Activated CD8-positive, alpha-beta memory T cell treated with anti-CD3 and anti-CD28 coated beads, Interleukin-2, amount 50 U/mL, for 1 hour (primary cell): ENCODE results near the gene PDCD1.
"Not testable (repeated sequence)": the region's sequence is repeated elsewhere in the genome, so short reads cannot be mapped to it uniquely, and the experiment has no call there.

Experiments
- DNase-seq: peaks from one replicate; pipeline ENCODE4 v3.0.0-alpha.2; 2020; ENCODE audit errors: extremely low read depth

PDCD1 gene

DNA sequence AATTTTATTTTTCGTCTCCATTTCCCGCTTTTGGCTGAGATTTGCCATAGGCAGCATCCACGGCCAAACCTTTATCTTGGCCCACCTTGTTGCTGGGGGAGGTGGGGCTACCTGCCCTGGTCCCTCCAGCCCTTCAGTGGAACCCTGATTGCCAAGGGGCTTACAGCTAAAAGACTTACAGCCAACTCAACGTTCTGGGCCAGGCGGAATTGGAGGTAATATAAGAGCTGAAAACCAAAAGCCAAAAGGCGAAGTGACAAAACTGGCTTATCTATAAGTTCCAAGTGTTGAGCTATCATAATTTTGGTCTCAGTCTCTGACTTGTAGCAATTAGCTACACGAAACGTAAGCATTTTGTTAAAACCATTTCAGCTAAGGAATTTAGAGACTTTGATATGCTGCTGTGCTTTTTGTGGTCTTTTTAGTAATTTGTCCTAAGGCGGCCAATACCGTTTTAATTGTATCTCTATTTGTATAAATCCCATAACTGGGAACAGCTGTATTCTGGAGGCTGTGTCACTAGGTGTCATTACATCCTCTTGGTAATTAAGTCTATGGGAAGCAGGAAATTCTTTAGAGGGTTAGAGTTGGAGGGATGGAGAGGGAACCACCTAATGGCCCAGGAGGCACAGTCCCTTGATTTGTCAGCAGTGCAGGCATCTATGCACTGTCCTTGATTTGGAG, 24.0 kb downstream of the PDCD1 start:
- DNase-seq: no peak

DNA sequence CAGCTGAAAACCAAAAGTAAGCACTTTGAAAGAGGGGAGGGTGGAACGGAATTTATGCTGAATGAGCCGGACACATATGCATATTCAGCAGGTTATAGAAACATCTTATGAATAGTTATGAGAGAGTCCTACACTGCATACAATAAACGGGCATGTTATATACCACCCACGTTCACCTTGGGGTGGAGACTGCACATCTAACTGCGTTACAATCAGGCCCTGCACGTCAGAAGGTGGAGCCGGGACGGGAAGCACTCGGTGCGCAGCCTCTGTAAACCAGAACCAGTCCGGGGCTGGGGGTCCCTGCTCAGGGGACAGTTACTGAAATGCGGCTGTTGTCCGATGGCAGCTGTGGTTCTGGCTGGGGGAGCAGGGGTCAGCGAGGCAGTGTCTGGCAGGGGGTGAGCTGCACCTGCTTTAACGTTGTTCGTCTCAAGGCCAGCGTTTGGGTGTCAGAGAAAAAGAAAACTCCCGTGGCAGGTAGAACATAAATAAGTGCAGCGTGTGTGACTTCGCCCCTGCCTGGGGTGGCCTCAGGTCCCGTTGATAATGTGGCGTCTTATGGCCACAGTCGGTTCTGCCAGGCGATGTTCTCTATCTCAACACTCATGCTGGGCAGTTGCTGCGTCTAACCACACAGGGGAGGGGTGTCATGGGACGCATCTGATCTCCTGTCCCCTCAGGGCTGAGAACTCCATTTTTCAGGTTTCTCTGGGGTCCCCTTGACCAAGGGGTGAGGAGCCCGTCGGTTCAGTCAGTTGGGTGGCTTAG, 24.8 kb downstream of the PDCD1 start:
- not testable (repeated sequence) for DNase-seq

DNA sequence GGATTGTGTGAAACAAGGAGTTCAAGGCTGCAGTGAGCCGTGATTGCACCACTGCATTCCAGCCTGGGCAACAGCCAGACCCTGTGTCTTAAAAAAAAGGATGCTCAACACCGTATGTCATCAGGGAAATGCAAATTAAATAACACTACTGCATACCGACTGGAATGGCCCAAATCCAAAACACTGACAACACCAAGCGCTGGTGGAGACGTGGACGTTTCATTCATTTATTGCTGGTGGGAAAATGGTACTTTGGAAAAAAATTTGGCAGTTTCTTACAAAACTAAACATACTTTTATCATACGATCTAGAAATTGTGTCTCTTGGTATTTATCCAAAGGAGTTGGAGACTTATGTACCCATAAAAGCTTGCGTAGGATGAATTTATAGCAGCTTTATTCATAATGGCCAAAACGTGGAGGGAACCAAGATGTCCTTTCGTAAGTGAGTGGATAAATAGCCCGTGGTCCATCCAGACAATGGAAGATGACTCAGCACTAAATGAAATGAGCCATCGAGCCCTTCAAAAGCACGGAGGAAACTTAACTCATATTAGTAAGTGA, 25.5 kb downstream of the PDCD1 start:
- no peak for DNase-seq

DNA sequence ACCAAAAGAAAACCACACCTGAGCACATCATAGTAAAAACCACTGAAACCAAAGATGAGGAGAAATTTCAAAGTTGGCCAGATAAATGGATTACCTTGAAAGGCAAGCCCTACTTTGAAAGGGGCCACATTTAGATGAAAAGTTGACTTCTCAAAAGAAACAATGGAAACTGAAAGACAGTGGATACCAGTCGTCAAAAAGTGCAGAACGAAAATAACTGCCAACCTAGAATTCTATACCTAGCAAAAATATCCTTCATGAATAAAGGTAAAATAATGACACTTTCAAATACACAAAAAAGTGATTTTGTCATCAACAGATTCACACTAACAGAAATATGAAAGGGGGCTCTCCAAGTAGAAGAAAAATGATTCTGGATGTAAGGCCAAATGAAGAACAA, 31.3 kb downstream of the PDCD1 start:
- no peak for DNase-seq

DNA sequence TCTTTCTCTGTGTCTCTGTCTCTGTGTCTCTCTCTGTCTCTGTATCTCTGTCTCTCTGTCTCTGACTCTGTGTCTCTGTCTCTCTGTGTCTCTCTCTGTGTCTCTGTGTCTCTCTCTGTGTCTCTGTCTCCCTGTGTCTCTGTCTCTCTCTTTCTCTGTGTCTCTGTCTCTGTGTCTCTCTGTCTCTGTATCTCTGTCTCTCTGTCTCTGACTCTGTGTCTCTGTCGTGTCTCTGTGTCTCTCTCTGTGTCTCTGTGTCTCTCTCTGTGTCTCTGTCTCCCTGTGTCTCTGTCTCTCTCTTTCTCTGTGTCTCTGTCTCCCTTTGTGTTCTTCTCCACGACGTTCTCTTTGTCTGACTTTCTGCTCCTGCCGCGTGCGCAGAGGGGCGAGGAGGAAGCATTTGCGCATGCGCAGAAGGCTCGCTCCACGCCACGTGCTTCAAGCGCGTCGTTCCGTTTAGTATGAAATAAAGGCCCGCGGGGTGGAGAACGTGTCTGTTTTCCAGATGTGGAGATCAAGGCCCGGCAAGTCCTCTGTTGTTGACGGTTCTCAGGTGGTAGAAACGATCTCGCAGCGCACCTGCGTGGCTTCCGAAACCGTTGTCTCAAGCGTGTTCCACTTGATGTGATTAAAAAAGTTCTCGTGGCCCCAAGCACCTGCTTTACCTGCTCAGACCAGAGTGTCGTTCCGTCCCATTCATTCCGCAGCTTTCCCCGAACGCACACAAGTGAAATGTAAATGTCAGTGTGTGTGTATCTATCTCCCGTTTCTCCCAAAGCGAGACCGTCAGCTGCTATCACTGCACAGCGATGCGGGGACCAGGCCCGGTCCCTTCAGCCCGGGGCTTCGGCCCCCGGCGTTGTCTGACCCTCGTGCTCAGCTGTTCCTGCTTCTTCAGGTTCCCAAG, 34.9 kb downstream of the PDCD1 start:
- DNase-seq: not testable (repeated sequence)

DNA sequence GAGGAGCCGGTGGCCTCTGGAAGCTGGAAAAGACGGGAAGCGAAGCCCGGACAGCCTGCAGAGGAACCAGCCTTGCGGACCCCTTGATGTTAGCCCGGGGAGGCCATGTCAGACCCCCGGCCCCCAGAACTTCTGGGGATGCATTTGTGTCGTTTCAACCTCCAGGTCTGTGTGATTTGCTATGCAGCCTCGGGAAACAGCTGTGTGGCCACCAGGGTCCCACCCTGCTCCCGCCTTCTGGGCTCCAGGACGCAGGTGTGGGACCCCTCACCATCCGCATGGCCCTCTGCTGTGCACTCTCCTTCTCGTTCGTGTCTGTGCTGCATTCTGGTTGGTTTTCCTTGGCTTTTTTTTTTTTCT, 36.5 kb downstream of the PDCD1 start:
- no peak for DNase-seq

DNA sequence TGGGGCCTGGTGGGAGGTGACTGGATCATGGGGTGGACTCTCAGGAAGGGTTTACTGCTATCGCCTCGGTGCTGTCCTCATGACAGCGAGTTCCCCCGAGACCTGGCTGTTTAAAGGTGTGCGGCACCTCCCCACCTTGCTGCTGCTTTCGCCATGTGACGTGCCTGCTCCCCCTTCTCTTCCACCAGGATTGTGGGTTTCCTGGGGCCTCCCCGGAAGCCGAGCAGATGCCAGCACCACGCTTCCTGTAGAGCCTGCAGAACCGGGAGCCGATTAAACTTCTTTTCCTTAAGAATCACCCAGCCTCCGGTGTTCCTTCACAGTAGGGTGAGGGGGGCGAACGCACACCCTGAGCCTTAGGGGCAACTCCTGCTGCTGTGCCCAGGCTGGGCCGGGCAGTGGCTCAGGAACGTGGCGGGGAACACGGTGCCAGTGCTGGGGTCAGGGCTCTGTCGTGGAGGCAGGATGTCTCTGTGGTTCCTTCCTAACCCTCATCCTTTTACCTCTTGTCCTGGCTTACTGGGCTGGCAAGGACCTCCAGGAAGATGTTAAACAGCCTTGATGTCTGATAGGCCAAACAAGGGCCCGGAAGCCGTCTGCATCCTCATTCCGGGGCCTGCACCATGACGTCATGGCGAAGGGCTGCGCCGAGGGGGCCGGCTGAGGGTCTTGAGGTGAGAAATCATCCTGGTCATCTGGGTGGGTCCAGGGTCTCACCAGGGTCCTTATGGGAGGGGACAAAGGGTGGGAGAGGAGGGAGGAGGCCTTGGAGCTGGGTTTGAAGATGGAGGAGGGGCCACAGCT, 37.0 kb downstream of the PDCD1 start:
- no peak for DNase-seq

DNA sequence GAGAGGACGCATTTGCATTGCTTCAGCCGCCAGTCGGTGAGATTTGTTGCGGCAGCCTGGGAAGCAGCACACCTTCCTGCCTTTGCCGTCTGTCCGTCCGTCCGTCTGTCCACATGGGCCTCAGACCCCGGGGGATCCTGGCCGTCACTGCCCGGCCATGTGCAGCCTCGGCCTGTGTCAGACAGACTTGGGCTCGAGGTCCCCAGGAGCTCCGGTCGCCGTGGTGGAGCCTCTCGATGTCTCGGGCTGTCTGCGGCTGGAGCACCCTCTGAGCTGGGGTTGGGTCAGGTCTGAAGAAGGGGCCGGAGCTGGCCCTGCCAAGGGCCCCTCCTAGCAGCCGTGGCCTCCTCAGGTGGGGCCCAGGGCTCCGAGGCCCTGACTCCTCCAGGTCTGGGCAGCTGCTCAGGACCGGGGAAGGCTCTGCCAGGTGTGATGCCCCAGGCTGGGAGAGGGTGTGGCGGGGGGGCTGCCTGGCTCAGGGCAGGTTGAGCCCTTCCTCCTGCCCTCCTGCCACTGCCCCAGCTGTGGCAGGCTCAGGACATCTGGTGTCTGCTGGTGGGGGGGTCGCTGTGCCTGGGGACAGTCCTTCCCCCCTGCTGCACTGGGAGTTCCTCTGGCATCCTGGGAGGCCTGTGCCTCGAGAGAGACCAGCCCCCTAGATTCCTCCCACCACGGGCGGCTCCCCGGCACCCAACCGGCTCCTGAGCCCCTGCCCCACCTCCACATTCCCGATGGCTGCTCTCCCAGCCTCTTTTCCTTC, 37.9 kb downstream of the PDCD1 start:
- no peak for DNase-seq

DNA sequence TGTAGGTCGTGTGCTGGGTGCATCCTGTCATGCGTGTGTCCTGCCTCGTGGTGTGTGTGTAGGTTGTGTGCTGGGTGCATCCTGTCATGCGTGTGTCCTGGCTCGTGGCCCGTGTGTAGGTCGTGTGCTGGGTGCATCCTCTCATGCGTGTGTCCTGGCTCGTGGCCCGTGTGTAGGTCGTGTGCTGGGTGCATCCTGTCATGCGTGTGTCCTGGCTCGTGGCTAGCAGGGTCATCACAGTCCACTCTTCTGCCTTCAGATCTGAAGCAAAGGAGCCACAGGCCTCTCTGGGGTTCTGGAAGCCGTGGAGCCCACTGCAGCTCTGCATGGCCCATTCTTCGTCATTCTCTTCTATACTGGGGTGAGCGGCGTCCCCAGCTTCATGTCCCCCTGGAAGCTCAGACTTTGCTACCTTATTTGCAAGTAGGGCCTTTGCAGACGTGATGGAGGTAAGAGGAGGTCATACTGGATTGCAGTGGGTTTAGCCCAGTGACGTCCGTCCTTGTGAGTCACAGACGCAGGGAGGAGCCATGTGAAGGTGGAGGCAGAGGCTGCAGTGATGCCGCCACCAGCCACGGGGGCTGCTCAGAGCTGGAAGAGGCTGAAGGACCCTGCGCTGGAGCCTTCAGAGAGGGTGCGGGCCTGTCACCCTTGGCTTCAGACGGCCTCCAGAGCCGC, 38.6 kb downstream of the PDCD1 start:
- not testable (repeated sequence) for DNase-seq

DNA sequence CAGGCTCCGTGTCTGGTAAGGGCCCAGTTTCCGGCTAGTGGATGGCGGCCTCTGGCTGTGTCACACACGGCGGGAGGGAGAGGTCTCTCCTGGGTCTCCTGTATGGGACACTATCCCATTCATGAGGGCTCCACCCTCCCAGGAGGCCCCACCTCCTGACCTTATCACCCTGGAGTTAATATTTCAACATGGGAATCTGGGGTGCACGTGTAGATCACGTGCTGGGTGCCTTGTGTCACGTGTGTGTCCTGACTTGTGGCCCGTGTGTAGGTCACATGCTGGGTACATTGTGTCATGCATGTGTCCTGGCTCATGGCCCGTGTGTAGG, 39.8 kb downstream of the PDCD1 start:
- no peak for DNase-seq

DNA sequence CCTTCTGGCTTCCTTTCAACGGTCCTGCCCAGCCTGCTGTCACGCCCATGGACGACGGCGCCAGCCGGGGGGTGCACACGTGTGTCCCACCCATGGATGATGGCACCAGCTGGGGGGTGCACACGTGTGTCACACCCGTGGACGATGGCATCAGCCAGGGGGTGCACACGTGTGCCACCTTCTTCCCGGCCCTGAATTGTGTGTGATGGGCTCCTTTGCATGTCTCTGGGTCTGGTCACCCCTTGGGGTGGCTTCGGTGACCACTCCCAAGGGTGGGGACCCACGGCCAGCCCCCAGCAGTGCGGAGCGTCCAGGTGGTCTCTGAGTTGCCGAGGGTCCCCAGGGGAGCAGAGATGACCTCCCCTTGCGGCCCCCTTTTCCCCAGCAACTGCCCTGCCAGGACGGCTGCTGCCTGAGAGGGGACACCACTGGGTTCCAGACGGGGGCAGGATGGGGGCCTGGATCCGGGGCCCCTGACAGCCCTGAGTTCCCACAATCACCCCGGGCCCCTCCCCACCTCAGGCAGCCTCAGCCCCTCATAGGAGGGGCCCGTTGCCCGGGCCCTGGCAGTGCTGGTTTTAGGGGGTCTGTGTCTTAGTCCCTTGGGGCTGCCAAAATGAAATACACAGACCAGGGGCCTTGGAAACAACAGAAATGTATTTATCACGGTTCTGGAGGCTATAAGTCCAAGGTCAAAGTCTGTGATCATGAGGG, 40.3 kb downstream of the PDCD1 start:
- DNase-seq: no peak

DNA sequence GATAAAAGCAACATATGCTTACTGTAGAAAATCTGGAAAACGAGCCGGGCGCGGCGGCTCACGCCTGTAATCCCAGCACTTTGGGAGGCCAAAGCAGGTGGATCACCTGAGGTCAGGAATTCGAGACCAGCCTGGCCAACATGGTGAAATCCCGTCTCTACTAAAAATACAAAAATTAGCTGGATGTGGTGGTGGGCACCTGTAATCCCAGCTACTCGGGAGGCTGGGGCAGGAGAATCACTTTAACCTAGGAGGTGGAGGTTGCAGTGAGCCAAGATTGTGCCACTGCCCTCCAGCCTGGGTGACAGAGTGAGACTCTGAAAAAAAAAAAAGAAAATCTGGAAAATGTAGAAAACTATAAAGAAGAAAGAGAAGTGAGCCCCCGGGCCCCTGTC, 40.9 kb downstream of the PDCD1 start:
- not testable (repeated sequence) for DNase-seq

DNA sequence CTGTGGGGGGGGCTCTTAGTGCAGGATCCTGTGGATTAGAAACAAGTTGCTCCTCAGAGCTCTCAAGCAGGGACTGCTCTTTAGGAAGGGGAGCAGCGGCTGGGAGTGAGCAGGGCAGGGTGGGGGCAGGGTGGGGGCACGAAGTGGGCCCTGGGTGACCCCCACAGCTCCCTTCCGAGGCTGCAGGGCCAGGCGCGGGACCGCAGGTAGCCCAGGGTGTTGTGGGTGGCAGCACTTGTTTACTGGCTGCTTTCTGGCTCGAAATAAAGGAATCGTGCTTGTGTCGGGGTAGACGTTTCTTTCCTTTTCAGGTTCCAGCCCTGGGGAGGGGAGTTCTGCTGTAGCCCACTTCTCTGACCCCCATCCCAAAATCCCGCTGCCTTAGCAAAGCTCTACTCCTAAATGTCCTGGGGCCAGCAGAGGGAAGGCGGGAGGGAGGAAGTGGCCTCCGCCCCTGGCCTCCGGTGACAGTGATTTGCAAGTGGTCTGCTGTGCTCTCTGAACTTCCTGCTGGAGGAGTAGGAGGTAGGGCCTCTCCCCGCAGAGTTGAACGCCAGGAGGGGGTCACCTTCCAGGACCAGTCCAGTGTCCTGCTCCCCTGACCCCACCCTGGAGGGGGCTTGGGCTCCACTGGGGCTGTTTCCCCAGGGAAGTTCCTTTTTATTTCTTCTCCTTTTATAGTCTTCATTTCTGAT, 41.4 kb downstream of the PDCD1 start:
- no peak for DNase-seq

DNA sequence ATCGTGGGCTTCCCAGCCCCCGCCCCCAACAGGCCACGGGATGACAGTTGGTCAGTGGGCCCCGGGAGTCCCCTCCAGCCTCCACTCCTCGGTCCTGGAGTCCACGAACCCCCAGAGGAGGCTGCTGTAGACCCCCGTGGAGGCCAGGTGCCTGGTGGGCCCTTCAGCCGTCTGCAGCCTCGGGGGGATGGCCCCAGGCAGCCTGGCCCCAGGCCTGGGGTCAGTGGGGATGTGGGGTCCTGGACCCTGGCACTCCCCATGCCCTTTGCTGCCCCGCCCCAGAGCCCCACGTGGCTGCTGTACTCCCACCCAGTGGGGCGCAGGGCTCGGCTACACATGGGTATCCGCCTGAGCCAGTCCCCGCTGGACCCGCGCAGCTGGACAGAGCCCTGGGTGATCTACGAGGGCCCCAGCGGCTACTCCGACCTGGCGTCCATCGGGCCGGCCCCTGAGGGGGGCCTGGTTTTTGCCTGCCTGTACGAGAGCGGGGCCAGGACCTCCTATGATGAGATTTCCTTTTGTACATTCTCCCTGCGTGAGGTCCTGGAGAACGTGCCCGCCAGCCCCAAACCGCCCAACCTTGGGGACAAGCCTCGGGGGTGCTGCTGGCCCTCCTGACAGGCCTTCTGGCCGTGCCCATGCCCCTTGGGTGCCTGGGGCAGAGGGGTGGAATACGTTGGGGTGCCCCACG, 42.1 kb downstream of the PDCD1 start:
- DNase-seq: no peak

DNA sequence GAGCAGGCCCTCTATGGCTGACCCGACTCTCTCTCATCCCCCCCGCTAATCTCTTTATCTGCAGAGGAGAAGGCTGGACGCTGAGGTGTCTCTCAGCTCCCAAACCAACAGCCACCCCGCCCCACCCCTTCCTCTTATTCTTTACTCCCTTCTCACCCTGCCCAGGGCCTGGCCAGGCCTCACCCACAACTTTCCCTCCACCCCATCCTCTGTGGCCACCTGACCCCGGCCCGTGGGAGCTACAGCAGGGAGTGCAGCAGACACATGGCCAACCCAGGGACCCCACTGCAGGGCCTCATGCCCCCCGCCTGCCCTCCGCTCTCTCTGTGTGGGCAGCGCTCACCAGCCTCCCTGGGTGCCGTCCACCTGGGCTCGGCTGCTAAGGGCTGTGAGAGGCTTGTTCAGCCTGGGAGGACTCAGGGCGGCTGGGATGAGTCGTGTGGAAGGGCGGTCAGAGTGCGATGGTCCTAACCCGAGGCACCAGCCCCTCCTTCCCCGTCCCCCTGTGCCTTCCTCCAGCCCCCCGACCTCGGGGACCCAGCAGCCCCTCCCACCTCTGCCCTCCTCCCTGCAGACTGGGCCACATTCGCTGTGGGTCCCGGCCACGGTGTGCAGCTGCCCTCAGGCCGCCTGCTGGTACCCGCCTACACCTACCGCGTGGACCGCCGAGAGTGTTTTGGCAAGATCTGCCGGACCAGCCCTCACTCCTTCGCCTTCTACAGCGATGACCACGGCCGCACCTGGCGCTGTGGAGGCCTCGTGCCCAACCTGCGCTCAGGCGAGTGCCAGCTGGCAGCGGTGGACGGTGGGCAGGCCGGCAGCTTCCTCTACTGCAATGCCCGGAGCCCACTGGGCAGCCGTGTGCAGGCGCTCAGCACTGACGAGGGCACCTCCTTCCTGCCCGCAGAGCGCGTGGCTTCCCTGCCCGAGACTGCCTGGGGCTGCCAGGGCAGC, 42.9 kb downstream of the PDCD1 start:
- no peak for DNase-seq

DNA sequence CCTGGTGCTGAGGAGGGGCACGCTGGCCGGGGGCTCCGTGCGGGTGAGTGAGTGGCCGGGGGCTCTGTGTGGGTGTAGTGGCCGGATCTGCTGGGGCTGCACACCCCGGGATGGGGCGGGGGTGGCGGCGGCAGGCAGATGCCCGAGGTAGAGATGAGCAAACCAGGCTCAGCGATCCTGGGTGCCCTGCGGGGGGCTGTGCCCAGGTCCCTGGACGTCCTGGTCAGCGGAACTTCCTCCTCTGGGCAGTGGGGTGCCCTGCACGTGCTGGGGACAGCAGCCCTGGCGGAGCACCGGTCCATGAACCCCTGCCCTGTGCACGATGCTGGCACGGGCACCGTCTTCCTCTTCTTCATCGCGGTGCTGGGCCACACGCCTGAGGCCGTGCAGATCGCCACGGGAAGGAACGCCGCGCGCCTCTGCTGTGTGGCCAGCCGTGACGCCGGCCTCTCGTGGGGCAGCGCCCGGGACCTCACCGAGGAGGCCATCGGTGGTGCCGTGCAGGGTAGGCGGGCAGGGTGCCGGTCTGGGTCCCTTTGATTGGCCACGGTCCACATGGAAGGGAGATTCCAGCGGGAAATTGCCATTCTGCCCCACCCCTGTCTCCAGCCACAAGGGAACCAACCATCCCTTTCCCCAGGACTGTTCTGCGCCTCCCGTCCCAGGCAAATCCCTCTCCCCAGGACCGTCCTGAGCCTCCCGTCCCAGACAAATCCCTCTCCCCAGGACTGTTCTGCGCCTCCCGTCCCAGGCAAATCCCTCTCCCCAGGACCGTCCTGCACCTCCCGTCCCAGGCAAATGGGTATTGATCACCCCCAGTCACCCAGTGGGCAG, 43.8 kb downstream of the PDCD1 start:
- no peak for DNase-seq

DNA sequence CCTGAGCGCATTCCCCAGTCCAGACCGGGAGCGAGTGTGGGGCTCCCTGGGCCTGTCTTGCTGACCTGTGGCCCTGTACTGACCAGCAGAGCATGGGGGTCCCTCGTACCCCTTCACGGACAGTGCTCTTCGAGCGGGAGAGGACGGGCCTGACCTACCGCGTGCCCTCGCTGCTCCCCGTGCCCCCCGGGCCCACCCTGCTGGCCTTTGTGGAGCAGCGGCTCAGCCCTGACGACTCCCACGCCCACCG, 44.4 kb downstream of the PDCD1 start:
- no peak for DNase-seq
